ENCODE data around the gene ANKH.

GRCh38 chr5:14765587-14765986, 106.0 kb downstream of the ANKH start:
- TF ChIP-seq EP300 (IDR thresholded peaks at IDR 0.05): no peak
- TF ChIP-seq CTCF (IDR thresholded peaks at IDR 0.05): no peak
- TF ChIP-seq POLR2A (IDR thresholded peaks at IDR 0.05): no peak
